GF-D8 (cell line): ENCODE results near the gene PPP6R3.

ENCODE experiments used
- DNase-seq: peaks from one replicate; lab custom pipeline; 2025; lab: John Stamatoyannopoulos, UW

PPP6R3 gene

GRCh38 chr11:68495220-68495729 is 34.7 kb downstream of the PPP6R3 start:
- DNase-seq, result no peak

GRCh38 chr11:68495872-68496271 is 35.3 kb downstream of the PPP6R3 start:
- DNase-seq, result no peak

DNA sequence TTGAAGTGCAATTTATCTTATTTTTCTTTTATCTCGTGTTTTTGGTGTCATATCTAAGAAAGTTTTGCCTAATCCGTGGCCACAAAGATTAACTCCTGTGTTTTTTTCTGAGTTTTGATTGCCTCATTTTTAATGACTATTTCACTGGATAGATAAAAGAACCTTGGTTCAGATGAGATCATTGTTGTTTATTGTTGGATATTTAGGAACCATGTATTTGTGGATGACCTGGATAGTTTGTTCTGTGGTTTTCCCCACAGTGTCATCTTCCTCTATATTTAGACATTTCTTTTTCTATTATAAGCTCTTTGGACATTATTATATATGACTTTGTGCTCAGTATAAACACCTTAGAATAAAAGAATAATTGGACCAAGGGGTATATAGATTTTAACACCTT is 37.2 kb downstream of the PPP6R3 start:
- no peak for DNase-seq

DNA sequence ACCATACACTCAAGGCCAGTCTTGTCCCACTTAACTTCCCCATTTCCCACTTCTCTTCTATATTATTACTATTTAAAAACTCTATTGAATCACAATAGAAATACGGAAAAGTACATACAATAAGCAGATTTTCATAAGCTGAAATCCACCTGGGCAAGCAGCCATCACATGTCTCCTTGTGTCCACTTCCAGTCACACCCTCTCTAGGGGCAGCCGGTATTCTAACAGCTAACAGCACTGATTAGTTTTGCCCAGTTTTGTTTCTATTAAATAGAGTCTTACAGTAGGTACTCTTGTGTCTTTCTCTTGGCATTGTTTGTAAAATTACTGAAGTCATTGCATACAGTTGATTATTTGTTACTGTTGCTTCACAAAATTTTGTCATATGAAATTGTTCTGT is 37.8 kb downstream of the PPP6R3 start:
- no peak for DNase-seq

DNA sequence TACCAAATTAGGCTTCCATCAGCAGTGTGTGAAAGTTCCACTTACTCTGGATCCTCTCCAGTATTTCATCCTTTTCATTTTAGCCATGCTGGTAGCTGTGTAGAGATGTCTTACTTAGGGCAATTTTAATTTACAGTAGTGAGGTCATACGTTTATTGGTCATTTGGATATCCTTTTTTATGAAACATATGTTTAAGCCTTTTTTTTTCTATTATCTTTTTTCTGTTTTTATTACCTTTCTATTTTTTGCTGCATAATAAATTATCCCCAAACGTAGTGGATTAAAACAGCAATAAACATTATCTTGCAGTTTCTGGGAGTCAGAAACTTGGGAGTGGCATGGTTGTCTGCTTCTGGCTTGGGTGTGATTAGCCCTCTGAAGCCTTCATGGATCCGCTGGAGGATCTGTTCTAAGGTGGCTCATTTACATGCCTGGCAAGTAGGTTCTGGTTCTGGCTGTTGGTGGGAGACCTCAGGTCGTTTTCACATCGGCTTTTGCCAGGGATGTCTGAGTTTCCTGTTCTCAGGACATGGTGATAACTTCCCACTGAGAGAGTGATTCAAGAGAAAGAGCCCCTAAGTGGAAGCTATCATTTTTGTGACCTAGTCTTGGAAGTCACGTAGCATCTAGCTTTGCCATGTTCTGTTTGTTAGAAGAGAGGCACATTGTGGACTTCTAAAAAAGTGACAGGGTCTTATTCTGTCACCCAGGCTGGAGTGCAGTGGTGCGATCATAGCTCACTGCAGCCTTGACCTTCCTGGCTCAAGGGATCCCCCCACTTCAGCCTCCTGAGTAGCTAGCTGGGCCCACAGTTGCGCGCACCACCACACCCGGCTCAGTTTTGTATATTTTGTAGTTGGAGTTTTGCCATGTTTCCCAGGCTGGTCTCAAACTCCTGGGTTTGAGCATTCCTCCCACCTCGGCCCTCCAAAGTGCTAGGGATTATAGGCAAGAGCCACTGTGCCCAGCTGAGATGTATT is 38.6 kb downstream of the PPP6R3 start:
- no peak for DNase-seq

DNA sequence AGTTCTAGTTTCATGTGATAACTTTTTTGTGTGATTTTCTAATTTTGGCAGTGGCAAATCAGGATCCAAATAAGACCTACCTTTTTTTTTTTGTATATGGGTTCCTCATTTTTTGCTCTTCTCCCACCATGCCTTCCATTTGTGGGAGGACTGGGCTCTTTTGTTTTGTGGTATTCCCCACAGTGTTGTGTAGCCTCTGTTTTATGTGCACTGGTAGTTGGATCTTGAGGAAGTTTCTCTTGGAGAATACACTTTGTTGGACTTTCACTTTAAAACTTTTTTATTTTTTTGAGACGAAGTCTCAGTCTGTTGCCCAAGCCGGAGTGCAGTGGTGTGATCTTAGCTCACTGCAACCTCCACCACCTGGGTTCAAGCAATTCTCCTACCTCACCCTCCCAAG is 39.7 kb downstream of the PPP6R3 start:
- no peak for DNase-seq

- DNase-seq, result no peak
Observed at GRCh38 chr11:68501813-68502212, 41.3 kb downstream of the PPP6R3 start.

DNA sequence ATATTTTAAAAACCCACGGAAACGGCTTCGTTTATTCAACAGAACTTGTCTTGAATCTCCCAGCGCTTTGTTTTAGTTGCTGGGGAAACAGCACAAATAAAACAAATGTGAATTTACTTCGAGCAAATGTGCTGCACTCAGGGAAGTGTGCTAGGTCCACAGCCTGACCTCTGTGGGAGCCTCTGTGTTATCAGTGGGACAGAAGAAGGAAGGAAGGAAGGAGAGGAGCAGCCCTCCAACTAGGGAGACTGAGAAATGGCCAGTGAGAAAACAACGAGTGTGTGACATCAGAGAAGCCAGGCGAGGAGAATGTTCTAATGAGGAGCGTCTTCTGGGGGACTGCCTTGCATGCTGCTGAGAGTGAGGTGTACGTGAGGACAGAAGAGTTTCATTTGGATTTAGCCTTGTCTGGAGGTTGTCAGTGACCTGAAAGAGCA is 42.7 kb downstream of the PPP6R3 start:
- peak; percentile 26 for DNase-seq

DNA sequence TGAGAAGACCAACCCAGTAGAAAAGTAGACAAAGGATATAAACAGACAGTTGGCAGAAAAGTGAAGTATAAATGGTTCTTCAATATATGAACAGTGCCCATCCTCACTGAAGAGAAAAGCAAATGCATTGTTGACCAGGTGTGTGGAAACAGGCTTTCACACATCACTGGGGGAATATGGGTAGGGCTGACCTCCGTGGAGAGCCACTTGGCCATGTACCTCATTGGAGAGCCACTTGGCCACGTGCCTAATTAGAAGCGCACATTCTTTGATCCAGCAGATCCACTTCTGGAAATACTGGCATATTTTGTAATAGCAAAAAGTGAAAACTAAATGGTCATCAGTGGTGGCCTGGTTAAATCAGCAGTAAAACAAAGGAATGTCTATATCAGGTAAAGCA is 43.2 kb downstream of the PPP6R3 start:
- DNase-seq, result no peak

- DNase-seq, result no peak
Observed at GRCh38 chr11:68504432-68505066, 44.0 kb downstream of the PPP6R3 start.

GRCh38 chr11:68505596-68505995 is 45.0 kb downstream of the PPP6R3 start:
- DNase-seq, result no peak

- no peak for DNase-seq
Observed at GRCh38 chr11:68506908-68507307, 46.4 kb downstream of the PPP6R3 start.

GRCh38 chr11:68508425-68508824 is 47.9 kb downstream of the PPP6R3 start:
- DNase-seq, result no peak

- no peak for DNase-seq
Observed at GRCh38 chr11:68509066-68509465, 48.5 kb downstream of the PPP6R3 start.

- DNase-seq, result no peak
Observed at GRCh38 chr11:68513930-68514487, 53.5 kb downstream of the PPP6R3 start.

DNA sequence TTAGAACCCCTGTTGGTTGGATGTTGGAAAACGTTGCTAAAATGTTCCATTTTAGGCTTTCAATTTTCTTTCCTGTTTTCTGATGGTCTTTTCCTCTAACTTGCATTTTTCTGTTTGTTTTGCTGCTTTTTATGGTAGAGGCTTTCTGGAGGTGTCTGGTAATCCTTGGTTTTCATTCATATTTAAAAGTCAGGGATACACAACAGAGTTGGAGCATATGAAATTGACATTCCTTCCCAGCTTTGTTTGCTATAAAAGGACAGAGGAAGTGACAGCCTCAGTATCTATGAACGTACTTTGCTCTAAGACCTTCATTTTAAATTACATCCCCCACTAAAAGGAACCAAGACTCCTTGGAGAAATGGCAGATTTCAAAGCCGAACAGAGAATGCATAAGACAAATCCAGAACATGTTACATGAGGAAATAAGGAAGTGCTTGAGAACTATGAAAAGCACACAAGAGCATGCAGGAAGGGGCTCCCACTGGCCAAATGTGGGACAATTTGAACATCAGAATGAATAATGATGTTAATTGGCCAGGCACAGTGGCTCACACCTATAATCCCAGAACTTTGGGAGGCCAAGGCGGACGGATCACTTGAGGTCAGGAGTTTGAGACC is 56.7 kb downstream of the PPP6R3 start:
- DNase-seq, result no peak

DNA sequence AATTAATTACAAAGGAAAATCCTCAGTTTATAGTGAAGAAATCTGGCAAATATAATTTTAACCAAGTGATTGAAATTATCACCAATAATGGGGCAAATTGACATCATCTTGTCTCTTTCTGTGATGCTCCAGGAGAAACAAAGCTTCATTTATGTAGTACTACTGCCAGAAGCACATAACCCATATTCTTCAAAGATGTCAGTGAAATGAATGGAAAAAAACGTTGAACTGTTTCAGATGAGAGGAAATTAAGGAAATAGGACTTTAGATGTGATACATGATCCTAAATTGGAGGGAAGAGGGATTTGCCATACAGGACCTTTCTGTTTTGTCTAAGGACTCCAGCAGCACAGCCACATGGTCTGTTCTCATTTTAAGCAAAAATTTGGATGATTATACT is 57.6 kb downstream of the PPP6R3 start:
- DNase-seq, result no peak

DNA sequence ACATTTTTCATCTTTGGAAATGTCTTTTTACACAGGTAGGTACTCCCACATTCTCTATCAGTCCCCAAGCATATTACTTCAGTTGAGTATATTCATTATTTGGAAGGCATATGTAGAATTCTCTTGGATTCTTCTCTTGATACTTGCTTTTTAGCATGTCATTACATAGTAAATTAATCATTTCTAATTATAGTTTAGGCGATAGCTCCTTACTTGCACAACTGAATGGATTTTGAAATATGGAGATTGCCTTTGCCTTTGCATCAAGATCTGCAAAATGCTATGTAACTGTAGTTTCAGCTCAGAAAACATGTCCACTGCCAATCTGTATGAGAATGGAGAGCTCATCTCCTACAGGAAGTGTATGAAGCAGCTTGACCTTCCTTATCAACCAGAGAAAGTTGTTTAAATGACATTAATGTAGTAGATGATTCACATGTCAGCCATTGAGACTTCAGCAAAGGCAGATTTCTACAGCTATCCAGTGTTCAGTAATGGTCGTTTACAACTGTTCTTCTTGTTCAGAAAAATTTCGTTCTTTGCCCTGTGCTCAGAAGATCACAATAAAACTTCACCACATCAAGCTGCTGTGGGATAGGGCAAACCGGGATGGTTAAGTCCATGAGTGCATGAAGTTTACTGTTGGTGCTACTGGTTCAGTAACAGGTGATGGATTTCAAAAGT is 61.6 kb downstream of the PPP6R3 start:
- no peak for DNase-seq

- DNase-seq, result no peak
Observed at GRCh38 chr11:68523033-68523432, 62.5 kb downstream of the PPP6R3 start.

GRCh38 chr11:68523743-68524142 is 63.2 kb downstream of the PPP6R3 start:
- DNase-seq, result no peak

DNA sequence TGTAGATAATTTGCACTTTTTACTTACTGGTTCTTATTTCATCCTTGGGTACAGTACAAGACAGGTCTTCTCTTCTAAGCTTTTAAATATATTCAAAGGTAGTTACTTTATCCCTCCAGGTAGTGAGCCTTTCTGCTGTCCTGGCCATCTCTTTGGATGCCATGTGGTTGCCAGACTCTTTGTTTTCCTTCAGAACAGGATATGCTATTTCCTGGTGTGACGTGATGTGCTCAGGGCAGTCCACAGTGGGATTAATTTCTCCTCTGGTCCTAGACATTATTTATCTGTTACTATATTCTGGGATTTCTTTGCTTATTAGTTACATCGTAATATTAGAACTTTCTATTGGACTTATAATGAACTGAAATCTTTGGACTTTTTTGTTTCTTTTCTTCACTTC is 63.7 kb downstream of the PPP6R3 start:
- DNase-seq, result no peak

DNA sequence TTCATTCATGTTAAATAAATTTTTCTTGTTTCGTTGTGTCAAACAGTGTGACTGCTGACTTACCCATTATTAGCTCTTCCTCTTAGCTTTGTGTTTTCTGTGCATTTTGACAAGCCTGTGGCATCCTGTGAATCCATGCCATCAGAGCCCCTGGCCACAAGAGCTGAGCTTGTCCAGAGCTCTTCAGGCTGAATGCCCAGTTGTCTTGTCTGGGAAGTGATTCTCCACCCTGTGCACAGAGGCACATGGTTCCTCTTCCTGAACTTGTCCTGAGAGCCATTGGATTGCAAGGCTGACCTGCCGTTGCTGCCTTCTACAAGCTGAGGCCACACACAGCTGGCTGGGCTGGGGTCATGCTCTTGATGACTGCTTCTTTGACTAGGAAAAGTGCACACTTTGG is 64.1 kb downstream of the PPP6R3 start:
- DNase-seq, result no peak
